GM18951 (cell line): ENCODE measurements around the gene CDHR2.
"Not testable (repeated sequence)": the region's sequence is repeated elsewhere in the genome, so short reads cannot be mapped to it uniquely, and the experiment has no call there.

ENCODE experiments used
- POLR2A ChIP-seq: IDR thresholded peaks from 4 replicates; pipeline ENCODE4 v1.6.1; 2011; ENCODE audit warnings: mild to moderate bottlenecking; ENCODE audit not compliant: insufficient read length, insufficient read depth; ENCODE audit errors: extremely low read depth
- in situ Hi-C: fragments of 300-500 bp; cut with MboI; formaldehyde crosslinking; loops from one replicate; pipeline ENCODE4 v1.12.0; 2022; ENCODE audit warnings: low sequenced_read_pairs, mixed read lengths, inconsistent platforms; ENCODE audit not compliant: unreplicated experiment

The CDHR2 gene

GRCh38 chr5:176593273-176593869 lies 44.2 kb downstream of the CDHR2 start:
- no peak for TF ChIP-seq POLR2A
- in situ Hi-C loops, result no loop called here

DNA sequence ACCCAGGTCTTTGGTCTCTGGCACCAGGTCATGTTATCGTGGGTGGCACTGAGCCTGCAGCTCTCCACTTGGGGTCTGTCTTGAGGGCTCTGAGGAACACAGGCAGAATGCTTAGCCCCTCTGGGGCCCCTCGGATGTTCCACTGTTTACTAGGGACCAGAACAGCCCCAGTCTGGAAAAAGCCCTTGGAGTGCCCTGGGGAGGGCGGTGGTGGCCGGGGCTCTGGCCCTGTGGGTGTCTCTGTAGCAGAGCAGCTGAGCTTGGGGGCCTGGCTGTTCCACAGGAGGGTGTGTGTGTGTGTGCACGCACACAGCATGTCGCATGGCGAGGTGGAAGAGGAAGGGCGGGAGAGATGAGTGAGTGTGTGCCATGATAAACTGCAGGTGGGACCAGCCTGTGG lies 45.4 kb downstream of the CDHR2 start:
- in situ Hi-C loops, result no loop called here
- TF ChIP-seq POLR2A, result no peak

- in situ Hi-C loops, result no loop called here
- no peak for TF ChIP-seq POLR2A
These were observed 46.3 kb downstream of the CDHR2 start for GRCh38 chr5:176595386-176595943.

DNA sequence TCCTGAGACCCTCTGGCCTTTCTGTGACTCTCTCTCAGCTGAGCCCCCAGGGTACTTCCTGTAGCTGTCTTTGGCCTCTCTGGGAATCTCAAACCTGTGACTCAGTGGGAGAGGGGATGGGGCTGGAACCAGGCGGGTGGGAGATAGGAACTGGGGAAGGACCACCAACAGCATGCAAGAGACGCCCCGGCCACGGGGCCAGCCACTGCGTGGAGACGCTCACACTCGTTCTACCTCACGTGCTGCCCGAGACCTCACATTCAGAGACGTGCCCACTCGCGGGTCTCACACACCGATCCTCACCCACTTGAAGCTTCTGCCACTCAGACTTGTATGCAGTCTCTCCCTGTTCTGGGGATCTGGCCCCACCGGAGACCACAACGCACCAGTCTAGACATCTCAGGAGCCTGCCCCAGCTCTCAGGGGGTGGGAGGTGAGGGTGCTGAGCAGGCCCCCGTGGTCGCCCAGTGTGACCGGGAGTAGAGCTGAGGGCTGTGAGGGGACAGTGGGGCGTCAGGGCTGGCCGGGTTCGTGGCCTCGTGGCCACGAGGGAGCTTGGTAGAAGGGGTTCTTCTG lies 47.0 kb downstream of the CDHR2 start:
- in situ Hi-C loops, result no loop called here

GRCh38 chr5:176596689-176597416 lies 47.7 kb downstream of the CDHR2 start:
- no peak for TF ChIP-seq POLR2A
- in situ Hi-C loops, result no loop called here

More for the DNA sequence above, 47.0 kb downstream of the CDHR2 start:
- TF ChIP-seq POLR2A, result no peak

- in situ Hi-C loops, result no loop called here
- no peak for TF ChIP-seq POLR2A
These were observed 48.6 kb downstream of the CDHR2 start for GRCh38 chr5:176597417-176598389.

- in situ Hi-C loops, result not testable (repeated sequence)
These were observed 50.7 kb downstream of the CDHR2 start for GRCh38 chr5:176599749-176600430.

- in situ Hi-C loops, result no loop called here
- no peak for TF ChIP-seq POLR2A
These were observed 52.9 kb downstream of the CDHR2 start for GRCh38 chr5:176601901-176602482.

- in situ Hi-C loops, result no loop called here
- TF ChIP-seq POLR2A, result no peak
These were observed 53.9 kb downstream of the CDHR2 start for GRCh38 chr5:176603091-176603490.

GRCh38 chr5:176606032-176606431 lies 56.9 kb downstream of the CDHR2 start:
- TF ChIP-seq POLR2A, result no peak
- in situ Hi-C loops, result no loop called here

DNA sequence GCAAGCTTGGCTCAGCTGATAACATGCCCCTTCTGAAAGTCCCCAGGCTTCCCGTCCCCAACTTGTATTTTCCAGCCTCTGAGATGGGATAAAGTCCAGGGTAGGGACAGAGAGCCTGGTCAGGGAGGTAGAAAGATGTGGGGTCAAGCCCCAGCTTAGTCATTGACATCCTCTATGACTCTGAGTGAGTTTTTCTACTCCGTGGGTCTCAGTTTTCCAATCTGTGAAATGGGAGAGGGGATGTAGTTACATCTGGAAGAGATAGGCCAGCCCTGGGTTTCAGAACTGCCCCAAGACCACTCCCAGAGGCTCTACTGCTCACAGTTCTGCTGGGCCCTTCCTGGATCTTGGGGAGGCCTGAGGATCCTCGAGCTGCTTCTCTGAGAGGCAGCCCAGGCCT lies 57.7 kb downstream of the CDHR2 start:
- no peak for TF ChIP-seq POLR2A
- in situ Hi-C loops, result no loop called here

GRCh38 chr5:176608142-176608705 lies 59.1 kb downstream of the CDHR2 start:
- TF ChIP-seq POLR2A, result no peak
- in situ Hi-C loops, result no loop called here
